CD14-positive monocyte (primary cell): Measurements from ENCODE around the gene GAK. TPM values are rescaled to one million over a fixed set of nuclear protein-coding genes. Genes with fewer than 3 reads are reported as not detected.

ENCODE experiments used
- DNase-seq, 3 donors: peaks; one replicate each; pipeline ENCODE4 v3.0.0-alpha.2; 2011 to 2022
- H2AFZ ChIP-seq: 2 replicates; pipeline ENCODE4 v1.6.0; 2012; ENCODE audit warnings: mild to moderate bottlenecking, low read depth, low read length, inconsistent platforms; ENCODE audit not compliant: insufficient read depth, poor library complexity, severe bottlenecking
- H3K27ac ChIP-seq, 2 donors: 1 replicate in 1 of 2; 2 replicates in 1 of 2; pipeline ENCODE4 v1.5.1; 2012 to 2013; ENCODE audit warnings: low read length in 2 of 2, control low read depth in 1 of 2, inconsistent platforms in 1 of 2, low read depth in 1 of 2, mild to moderate bottlenecking in 1 of 2
- H3K27me3 ChIP-seq, 2 donors: one replicate each; pipeline versions ENCODE4 v1.6.0 to v1.6.1; 2011 to 2013; ENCODE audit warnings: low read length in 2 of 2; ENCODE audit not compliant: control insufficient read depth in 2 of 2, insufficient read depth in 2 of 2
- H3K36me3 ChIP-seq, 2 donors: replicated peaks in 1 of 2; 1 replicate in 1 of 2; 2 replicates in 1 of 2; pipeline versions ENCODE4 v1.5.1 to v1.6.1; 2012 to 2013; ENCODE audit warnings: low read length in 2 of 2, control low read depth in 1 of 2, inconsistent platforms in 1 of 2, mild to moderate bottlenecking in 1 of 2; ENCODE audit not compliant: insufficient read depth in 2 of 2, control insufficient read depth in 1 of 2
- H3K4me1 ChIP-seq, 2 donors: 1 replicate in 1 of 2; 2 replicates in 1 of 2; pipeline versions ENCODE4 v1.5.1 to v1.6.1; 2012 to 2013; ENCODE audit warnings: low read length in 2 of 2, control low read depth in 1 of 2, inconsistent platforms in 1 of 2, mild to moderate bottlenecking in 1 of 2, moderate library complexity in 1 of 2; ENCODE audit not compliant: insufficient read depth in 2 of 2, control insufficient read depth in 1 of 2
- H3K4me2 ChIP-seq: replicated peaks from 2 replicates; pipeline ENCODE3; 2012; ENCODE audit warnings: low read length, moderate library complexity, mild to moderate bottlenecking; ENCODE audit not compliant: poor library complexity, severe bottlenecking; ENCODE audit errors: extremely low read depth
- H3K4me3 ChIP-seq, 3 experiments: fragments of 200-600 bp in 1 of 3; sonication (generic) in 1 of 3; replicated peaks in 1 of 3; 1 replicate in 2 of 3; 2 replicates in 1 of 3; pipeline ENCODE4 v1.5.1; 2011 to 2013; ENCODE audit warnings: low read length in 3 of 3, mild to moderate bottlenecking in 3 of 3, control low read depth in 2 of 3, low read depth in 2 of 3, inconsistent platforms in 1 of 3, moderate library complexity in 1 of 3
- H3K79me2 ChIP-seq: 2 replicates; pipeline ENCODE4 v1.6.0; 2012; ENCODE audit warnings: mild to moderate bottlenecking, control low read depth, inconsistent platforms, low read length, moderate library complexity; ENCODE audit not compliant: insufficient read depth
- H3K9ac ChIP-seq: 2 replicates; pipeline ENCODE4 v1.6.0; 2017; ENCODE audit warnings: low read length, mild to moderate bottlenecking; ENCODE audit not compliant: insufficient read depth, poor library complexity, severe bottlenecking
- H3K9me3 ChIP-seq, 2 donors: replicated peaks in 1 of 2; 1 replicate in 1 of 2; 2 replicates in 1 of 2; pipeline versions ENCODE4 v1.5.1 to v1.6.1; 2012 to 2013; ENCODE audit warnings: low read length in 2 of 2, control low read depth in 1 of 2; ENCODE audit not compliant: control insufficient read depth in 1 of 2, insufficient read depth in 1 of 2
- H4K20me1 ChIP-seq: 2 replicates; pipeline ENCODE4 v1.6.0; 2012; ENCODE audit warnings: mild to moderate bottlenecking, low read length, control low read depth, moderate library complexity; ENCODE audit not compliant: insufficient read depth
- H3K27ac Mint-ChIP-seq, 7 donors: one replicate each; pipeline ENCODE4 v1.8.0; 2020; ENCODE audit warnings: mild to moderate bottlenecking in 7 of 7, mixed read lengths in 7 of 7, moderate library complexity in 6 of 7, inconsistent platforms in 2 of 7
- H3K27me3 Mint-ChIP-seq, 3 donors: one replicate each; pipeline ENCODE4 v1.8.0; 2021 to 2022; ENCODE audit warnings: low read depth in 3 of 3, mild to moderate bottlenecking in 3 of 3, mixed read lengths in 3 of 3, moderate library complexity in 3 of 3, inconsistent platforms in 1 of 3
- H3K36me3 Mint-ChIP-seq, 2 donors: one replicate each; pipeline ENCODE4 v1.8.0; 2020; ENCODE audit warnings: mixed read lengths in 2 of 2, inconsistent platforms in 1 of 2, mild to moderate bottlenecking in 1 of 2
- H3K4me1 Mint-ChIP-seq: one replicate; pipeline ENCODE4 v1.8.0; 2020; ENCODE audit warnings: mild to moderate bottlenecking, mixed read lengths
- H3K4me3 Mint-ChIP-seq, 2 donors: one replicate each; pipeline ENCODE4 v1.8.0; 2020; ENCODE audit warnings: mild to moderate bottlenecking in 2 of 2, mixed read lengths in 2 of 2, moderate library complexity in 1 of 2
- H3K9me3 Mint-ChIP-seq, 7 donors: one replicate each; pipeline ENCODE4 v1.8.0; 2020 to 2022; ENCODE audit warnings: mixed read lengths in 7 of 7, mild to moderate bottlenecking in 6 of 7, moderate library complexity in 6 of 7, inconsistent platforms in 2 of 7
- CTCF ChIP-seq: fragments of 200-600 bp; IDR thresholded peaks from one replicate; pipeline ENCODE4 v1.8.0; 2022; ENCODE audit warnings: antibody characterized with exemption, mild to moderate bottlenecking
- WGBS: methylation state at CpG from one replicate; pipeline ENCODE4 v1.1.5; 2013; ENCODE audit warnings: missing lambda C conversion rate; ENCODE audit not compliant: insufficient coverage; 5-methylcytosine and 5-hydroxymethylcytosine counted together
- intact Hi-C, 2 donors: fragments of 100-400 bp; cut with micrococcal nuclease; formaldehyde crosslinking; loops; one replicate each; pipeline versions ENCODE4 v1.15.0 to v1.15.1; 2023
- polyA plus RNA-seq, 3 donors: library from polyadenylated mRNA; depleted of rRNA in 1 of 3; unstranded in 2 of 3; stranded (reverse) in 1 of 3; fragments of 300-500 nt in 2 of 3; fragments of >200 nt in 1 of 3; fragmentation: Illumina TruSeq in 2 of 3; gene quantifications; 1 replicate in 2 of 3; 2 replicates in 1 of 3; pipeline ENCODE4 v1.2.3, GENCODE V29; 2012 to 2021

GAK gene
- polyA plus RNA-seq, 3 donors, result 40.3 to 88.7 (median 54.9) TPM

GRCh38 chr4:850323-850945, 81.7 kb downstream of the GAK start:
- Histone ChIP-seq H3K4me1 (no peaks in the 10 kb centered on the region), H3K9ac (no peak overlapping the region), H3K4me2 (no peak overlapping the region), H4K20me1 (no peaks in the 10 kb centered on the region), H3K79me2 (no peaks in the 10 kb centered on the region), H3K27me3 (no peaks in the 10 kb centered on the region), H3K4me3 (no peak overlapping the region), H3K36me3 (peaks cover 51 to 75% of the 10 kb centered on the region in 2 donors), H3K27ac (no peak overlapping the region), H2AFZ (no peak overlapping the region), H3K9me3 (peaks cover 25 to 37% of the 10 kb centered on the region in 2 donors)
- Mint-ChIP-seq H3K36me3 (peaks cover 59 to 81% of the 10 kb centered on the region in 2 donors), H3K4me1 (no peaks in the 10 kb centered on the region), H3K27ac (no peak overlapping the region), H3K4me3 (no peak overlapping the region), H3K27me3 (no peaks in the 10 kb centered on the region), H3K9me3 (peaks cover 22 to 34% (median 29%) of the 10 kb centered on the region in 7 donors)
- DNase-seq, result no peak
- no peak for TF ChIP-seq CTCF
- intact Hi-C loops, result no loop called here
- WGBS, result 95% methylated on average over 13 of the region's 18 CpGs

DNA sequence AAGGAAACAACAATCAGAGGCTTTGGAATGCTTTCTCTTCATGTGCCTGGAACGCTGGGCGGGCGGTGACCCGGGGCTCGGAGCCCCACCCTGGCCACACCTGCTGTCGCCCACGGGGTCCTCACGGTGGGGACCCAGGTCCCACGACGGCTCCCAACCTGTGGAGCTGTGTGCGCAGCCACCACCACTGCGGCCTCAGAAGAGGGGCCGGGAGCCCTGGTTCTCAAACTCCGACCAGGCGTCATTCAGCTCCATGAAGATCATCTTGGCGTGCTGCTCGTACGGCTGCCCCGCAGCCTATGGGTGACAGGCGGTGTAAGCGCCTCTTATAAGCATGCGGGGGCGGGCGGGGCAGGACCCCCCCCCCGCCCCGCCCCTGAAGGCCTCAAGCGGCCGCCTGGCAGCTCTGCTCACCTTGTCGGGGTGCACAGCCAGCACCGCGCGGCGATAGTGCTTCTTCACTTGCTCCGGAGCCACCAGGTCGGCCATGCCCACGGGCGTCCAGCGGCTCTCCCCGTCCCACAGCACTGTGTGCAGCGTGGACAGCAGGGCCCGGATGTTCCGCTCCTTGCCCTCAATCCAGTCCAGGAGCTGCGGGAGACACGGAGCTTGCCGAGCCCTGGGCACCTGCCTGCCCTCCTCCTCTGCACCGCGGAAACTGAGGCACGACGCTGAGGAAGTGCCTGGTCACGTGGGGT, 82.5 kb downstream of the GAK start:
- Histone ChIP-seq H3K27ac (no peak overlapping the region), H3K4me3 (no peak overlapping the region), H3K79me2 (no peaks in the 10 kb centered on the region), H3K9me3 (peaks cover 33 to 45% of the 10 kb centered on the region in 2 donors), H4K20me1 (no peaks in the 10 kb centered on the region), H3K27me3 (no peaks in the 10 kb centered on the region), H3K4me2 (no peak overlapping the region), H3K4me1 (no peaks in the 10 kb centered on the region), H3K36me3 (peaks cover 45 to 67% of the 10 kb centered on the region in 2 donors), H3K9ac (no peak overlapping the region), H2AFZ (no peak overlapping the region)
- H3K4me1 Mint-ChIP-seq, result no peaks in the 10 kb centered on the region
- no peak for DNase-seq
- 99% methylated on average over 49 of the region's 50 CpGs for WGBS
- H3K4me3 Mint-ChIP-seq, result no peak overlapping the region
- TF ChIP-seq CTCF, result no peak
- H3K9me3 Mint-ChIP-seq, result peaks cover 30 to 42% (median 37%) of the 10 kb centered on the region in 7 donors
- peaks cover 52 to 74% of the 10 kb centered on the region in 2 donors for H3K36me3 Mint-ChIP-seq
- no peaks in the 10 kb centered on the region for H3K27me3 Mint-ChIP-seq
- no peak overlapping the region for H3K27ac Mint-ChIP-seq
- intact Hi-C loops, result no loop called here
